OCI-LY1 (cell line): ENCODE results near the gene LRRC36.

ENCODE experiments used
- EZH2 ChIP-seq: fragments of 200-600 bp; sonication (generic), shearing (Covaris generic); IDR thresholded peaks from 2 replicates; pipeline ENCODE4 v1.8.0; 2017; ENCODE audit warnings: borderline replicate concordance, mixed run types, mild to moderate bottlenecking, antibody characterized with exemption, low read length, moderate library complexity, mixed read lengths
- TF ChIP-seq, protein P1 (sequence below): fragments of 200-600 bp; sonication (generic), shearing (Covaris generic); IDR thresholded peaks from 2 replicates; pipeline ENCODE4 v1.5.1; 2017; ENCODE audit warnings: mild to moderate bottlenecking, antibody characterized with exemption, low read length, moderate library complexity, mixed read lengths

GRCh38 chr16:67395458-67396158 lies 69.0 kb downstream of the LRRC36 start:
- TF ChIP-seq, protein P1, sequence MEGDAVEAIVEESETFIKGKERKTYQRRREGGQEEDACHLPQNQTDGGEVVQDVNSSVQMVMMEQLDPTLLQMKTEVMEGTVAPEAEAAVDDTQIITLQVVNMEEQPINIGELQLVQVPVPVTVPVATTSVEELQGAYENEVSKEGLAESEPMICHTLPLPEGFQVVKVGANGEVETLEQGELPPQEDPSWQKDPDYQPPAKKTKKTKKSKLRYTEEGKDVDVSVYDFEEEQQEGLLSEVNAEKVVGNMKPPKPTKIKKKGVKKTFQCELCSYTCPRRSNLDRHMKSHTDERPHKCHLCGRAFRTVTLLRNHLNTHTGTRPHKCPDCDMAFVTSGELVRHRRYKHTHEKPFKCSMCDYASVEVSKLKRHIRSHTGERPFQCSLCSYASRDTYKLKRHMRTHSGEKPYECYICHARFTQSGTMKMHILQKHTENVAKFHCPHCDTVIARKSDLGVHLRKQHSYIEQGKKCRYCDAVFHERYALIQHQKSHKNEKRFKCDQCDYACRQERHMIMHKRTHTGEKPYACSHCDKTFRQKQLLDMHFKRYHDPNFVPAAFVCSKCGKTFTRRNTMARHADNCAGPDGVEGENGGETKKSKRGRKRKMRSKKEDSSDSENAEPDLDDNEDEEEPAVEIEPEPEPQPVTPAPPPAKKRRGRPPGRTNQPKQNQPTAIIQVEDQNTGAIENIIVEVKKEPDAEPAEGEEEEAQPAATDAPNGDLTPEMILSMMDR, result no peak
- no peak for TF ChIP-seq EZH2
